Measurements from ENCODE around the gene BBS9.

The BBS9 gene

GRCh38 chr7:33379891-33380525 lies 250.6 kb downstream of the BBS9 start:
- H3K27me3 ChIP-seq (ENCODE audit: control insufficient read depth, insufficient read depth, low read length, poor library complexity, severe bottlenecking) = no peaks in the 10 kb centered on the region
- WGBS, 2 experiments = 96% methylated on average over 4 of the region's 4 CpGs
- no peaks in the 10 kb centered on the region for H3K36me3 ChIP-seq (ENCODE audit: control insufficient read depth, insufficient read depth, low read length)
- no peaks in the 10 kb centered on the region for H3K9me3 ChIP-seq (ENCODE audit: control insufficient read depth, low read length)
- no peak overlapping the region for H3K4me3 ChIP-seq (ENCODE audit: insufficient read depth, low read depth, low read length)
- H3K4me1 ChIP-seq (ENCODE audit: control insufficient read depth, insufficient read depth, low read length) = no peaks in the 10 kb centered on the region
- H3K27ac ChIP-seq (ENCODE audit: insufficient read depth, low read depth, low read length, poor library complexity, severe bottlenecking) = no peak overlapping the region

- Histone ChIP-seq H3K27ac (ENCODE audit: insufficient read depth, low read depth, low read length, poor library complexity, severe bottlenecking) (no peak overlapping the region), H3K4me3 (ENCODE audit: insufficient read depth, low read depth, low read length) (no peak overlapping the region)
- 83 to 100% methylated on average over 2 of the region's 3 CpGs for WGBS, 2 experiments
Observed at GRCh38 chr7:33388332-33388731, 259.0 kb downstream of the BBS9 start.

GRCh38 chr7:33392148-33392547 lies 262.8 kb downstream of the BBS9 start:
- H3K4me1 ChIP-seq (ENCODE audit: control insufficient read depth, insufficient read depth, low read length) = no peaks in the 10 kb centered on the region
- no peaks in the 10 kb centered on the region for H3K9me3 ChIP-seq (ENCODE audit: control insufficient read depth, low read length)
- no peak overlapping the region for H3K27ac ChIP-seq (ENCODE audit: insufficient read depth, low read depth, low read length, poor library complexity, severe bottlenecking)
- no peaks in the 10 kb centered on the region for H3K27me3 ChIP-seq (ENCODE audit: control insufficient read depth, insufficient read depth, low read length, poor library complexity, severe bottlenecking)
- no peaks in the 10 kb centered on the region for H3K36me3 ChIP-seq (ENCODE audit: control insufficient read depth, insufficient read depth, low read length)
- 82 to 87% methylated on average over 1 of the region's 1 CpG for WGBS, 2 experiments
- H3K4me3 ChIP-seq (ENCODE audit: insufficient read depth, low read depth, low read length) = no peak overlapping the region

More at GRCh38 chr7:33388332-33388731, 259.0 kb downstream of the BBS9 start:
- H3K27me3 ChIP-seq (ENCODE audit: control insufficient read depth, insufficient read depth, low read length, poor library complexity, severe bottlenecking) = no peaks in the 10 kb centered on the region
- no peaks in the 10 kb centered on the region for H3K36me3 ChIP-seq (ENCODE audit: control insufficient read depth, insufficient read depth, low read length)
- H3K4me1 ChIP-seq (ENCODE audit: control insufficient read depth, insufficient read depth, low read length) = no peaks in the 10 kb centered on the region
- H3K9me3 ChIP-seq (ENCODE audit: control insufficient read depth, low read length) = no peaks in the 10 kb centered on the region

- no peak overlapping the region for H3K4me3 ChIP-seq (ENCODE audit: insufficient read depth, low read depth, low read length)
Observed at GRCh38 chr7:33393770-33394169, 264.4 kb downstream of the BBS9 start.

GRCh38 chr7:33395340-33395739 lies 266.0 kb downstream of the BBS9 start:
- Histone ChIP-seq H3K4me1 (ENCODE audit: control insufficient read depth, insufficient read depth, low read length) (no peaks in the 10 kb centered on the region), H3K4me3 (ENCODE audit: insufficient read depth, low read depth, low read length) (no peak overlapping the region), H3K27ac (ENCODE audit: insufficient read depth, low read depth, low read length, poor library complexity, severe bottlenecking) (no peak overlapping the region), H3K27me3 (ENCODE audit: control insufficient read depth, insufficient read depth, low read length, poor library complexity, severe bottlenecking) (no peaks in the 10 kb centered on the region), H3K36me3 (ENCODE audit: control insufficient read depth, insufficient read depth, low read length) (no peaks in the 10 kb centered on the region), H3K9me3 (ENCODE audit: control insufficient read depth, low read length) (no peaks in the 10 kb centered on the region)

More at GRCh38 chr7:33393770-33394169, 264.4 kb downstream of the BBS9 start:
- H3K36me3 ChIP-seq (ENCODE audit: control insufficient read depth, insufficient read depth, low read length) = no peaks in the 10 kb centered on the region
- H3K4me1 ChIP-seq (ENCODE audit: control insufficient read depth, insufficient read depth, low read length) = no peaks in the 10 kb centered on the region
- H3K27ac ChIP-seq (ENCODE audit: insufficient read depth, low read depth, low read length, poor library complexity, severe bottlenecking) = no peak overlapping the region
- H3K27me3 ChIP-seq (ENCODE audit: control insufficient read depth, insufficient read depth, low read length, poor library complexity, severe bottlenecking) = no peaks in the 10 kb centered on the region
- H3K9me3 ChIP-seq (ENCODE audit: control insufficient read depth, low read length) = no peaks in the 10 kb centered on the region

GRCh38 chr7:33399528-33400213 lies 270.3 kb downstream of the BBS9 start:
- Histone ChIP-seq H3K27me3 (ENCODE audit: control insufficient read depth, insufficient read depth, low read length, poor library complexity, severe bottlenecking) (no peaks in the 10 kb centered on the region), H3K4me3 (ENCODE audit: insufficient read depth, low read depth, low read length) (no peak overlapping the region), H3K36me3 (ENCODE audit: control insufficient read depth, insufficient read depth, low read length) (no peaks in the 10 kb centered on the region), H3K27ac (ENCODE audit: insufficient read depth, low read depth, low read length, poor library complexity, severe bottlenecking) (no peak overlapping the region), H3K4me1 (ENCODE audit: control insufficient read depth, insufficient read depth, low read length) (no peaks in the 10 kb centered on the region), H3K9me3 (ENCODE audit: control insufficient read depth, low read length) (no peaks in the 10 kb centered on the region)
- 95 to 96% methylated on average over 3 of the region's 3 CpGs for WGBS, 2 experiments

- no peaks in the 10 kb centered on the region for H3K9me3 ChIP-seq (ENCODE audit: control insufficient read depth, low read length)
- H3K36me3 ChIP-seq (ENCODE audit: control insufficient read depth, insufficient read depth, low read length) = no peaks in the 10 kb centered on the region
- 100% methylated on average over 1 of the region's 1 CpG; no CpG with 5 or more reads in 1 of the 2 experiments for WGBS, 2 experiments
- no peak overlapping the region for H3K27ac ChIP-seq (ENCODE audit: insufficient read depth, low read depth, low read length, poor library complexity, severe bottlenecking)
- no peak overlapping the region for H3K4me3 ChIP-seq (ENCODE audit: insufficient read depth, low read depth, low read length)
- no peaks in the 10 kb centered on the region for H3K4me1 ChIP-seq (ENCODE audit: control insufficient read depth, insufficient read depth, low read length)
- no peaks in the 10 kb centered on the region for H3K27me3 ChIP-seq (ENCODE audit: control insufficient read depth, insufficient read depth, low read length, poor library complexity, severe bottlenecking)
Observed at GRCh38 chr7:33400214-33400538, 270.8 kb downstream of the BBS9 start.

GRCh38 chr7:33410266-33410665 lies 280.9 kb downstream of the BBS9 start:
- Histone ChIP-seq H3K36me3 (ENCODE audit: control insufficient read depth, insufficient read depth, low read length) (no peaks in the 10 kb centered on the region), H3K9me3 (ENCODE audit: control insufficient read depth, low read length) (no peaks in the 10 kb centered on the region), H3K27ac (ENCODE audit: insufficient read depth, low read depth, low read length, poor library complexity, severe bottlenecking) (no peak overlapping the region), H3K4me3 (ENCODE audit: insufficient read depth, low read depth, low read length) (no peak overlapping the region), H3K4me1 (ENCODE audit: control insufficient read depth, insufficient read depth, low read length) (no peaks in the 10 kb centered on the region), H3K27me3 (ENCODE audit: control insufficient read depth, insufficient read depth, low read length, poor library complexity, severe bottlenecking) (no peaks in the 10 kb centered on the region)
- 91 to 96% methylated on average over 1 of the region's 1 CpG for WGBS, 2 experiments

- no peaks in the 10 kb centered on the region for H3K9me3 ChIP-seq (ENCODE audit: control insufficient read depth, low read length)
- no peak overlapping the region for H3K27ac ChIP-seq (ENCODE audit: insufficient read depth, low read depth, low read length, poor library complexity, severe bottlenecking)
- no peaks in the 10 kb centered on the region for H3K4me1 ChIP-seq (ENCODE audit: control insufficient read depth, insufficient read depth, low read length)
- no peaks in the 10 kb centered on the region for H3K36me3 ChIP-seq (ENCODE audit: control insufficient read depth, insufficient read depth, low read length)
- no peaks in the 10 kb centered on the region for H3K27me3 ChIP-seq (ENCODE audit: control insufficient read depth, insufficient read depth, low read length, poor library complexity, severe bottlenecking)
- no peak overlapping the region for H3K4me3 ChIP-seq (ENCODE audit: insufficient read depth, low read depth, low read length)
- 86 to 96% methylated on average over 2 of the region's 3 CpGs for WGBS, 2 experiments
Observed at GRCh38 chr7:33411020-33411419, 281.7 kb downstream of the BBS9 start.

- no peaks in the 10 kb centered on the region for H3K9me3 ChIP-seq (ENCODE audit: control insufficient read depth, low read length)
- no peak overlapping the region for H3K27ac ChIP-seq (ENCODE audit: insufficient read depth, low read depth, low read length, poor library complexity, severe bottlenecking)
- H3K36me3 ChIP-seq (ENCODE audit: control insufficient read depth, insufficient read depth, low read length) = no peaks in the 10 kb centered on the region
- no peaks in the 10 kb centered on the region for H3K27me3 ChIP-seq (ENCODE audit: control insufficient read depth, insufficient read depth, low read length, poor library complexity, severe bottlenecking)
- no peaks in the 10 kb centered on the region for H3K4me1 ChIP-seq (ENCODE audit: control insufficient read depth, insufficient read depth, low read length)
- no peak overlapping the region for H3K4me3 ChIP-seq (ENCODE audit: insufficient read depth, low read depth, low read length)
Observed at GRCh38 chr7:33412331-33412730, 283.0 kb downstream of the BBS9 start.

Data from ectodermal cell (in vitro differentiated cells).